Measurements from ENCODE around the gene CTNNBL1. TPM values are rescaled to one million over a fixed set of nuclear protein-coding genes. Genes with fewer than 3 reads are reported as not detected.

Gene CTNNBL1
- total and polyA plus RNA-seq, 2 donors (not counting 3 experiments of a cell fraction or from before 2014, with no cell fraction given) = 20.8 to 60.2 TPM

DNA sequence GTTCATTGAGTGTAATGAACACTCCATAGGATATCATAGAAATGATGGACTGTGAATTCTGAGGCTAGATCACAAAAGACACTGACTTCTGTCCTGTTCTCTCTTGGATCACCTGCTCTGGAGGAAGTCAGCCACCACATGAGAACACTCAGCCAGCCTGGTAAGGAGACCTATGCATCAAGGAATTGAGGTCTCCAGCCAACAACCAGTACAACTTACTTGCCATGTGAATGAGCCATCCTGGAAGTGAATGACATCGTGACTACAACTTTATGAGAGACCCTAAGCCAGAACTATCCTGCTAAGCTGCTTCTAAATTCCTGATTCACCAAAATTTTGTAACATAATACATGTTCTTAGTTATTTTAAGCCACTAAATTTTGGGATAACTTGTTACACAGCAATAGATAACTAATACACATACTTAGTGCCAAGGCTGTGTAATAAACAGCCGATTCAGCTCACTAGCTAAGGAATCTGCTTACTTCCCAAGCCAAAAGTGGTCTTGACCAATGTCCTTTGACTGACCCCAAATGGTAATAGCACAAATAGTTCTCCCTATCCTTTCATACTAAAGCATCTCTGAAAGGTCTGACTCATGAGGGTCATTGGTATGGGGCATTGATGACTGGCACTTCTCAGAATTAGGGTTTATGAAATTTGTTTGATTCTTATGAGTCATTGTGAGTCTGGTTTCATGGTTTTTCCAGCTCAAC is 6.9 kb upstream of the CTNNBL1 start:
- ChIA-PET CTCF (interaction anchor here (0.6 to 1.1 kb wide), 3 partner anchors 43 to 84 kb away, joined by 3 to 4 read pairs (median 3); no protein-coding TSS in a partner anchor), POLR2A (no interaction called here)
- intact Hi-C loops (cut with micrococcal nuclease) = no loop called here
- H3K36me3 ChIP-seq (ENCODE audit: control insufficient read depth in 2 of 2, extremely low read depth in 1 of 2, insufficient read depth in 2 of 2, low read length in 2 of 2) = no peaks in the 10 kb centered on the region
- FAIRE-seq = no peak
- TF ChIP-seq EZH2 (IDR thresholded peaks at IDR 0.05; ENCODE audit: borderline replicate concordance, low read depth, low read length, severe bottlenecking) (no peak), JUN (IDR thresholded peaks at IDR 0.05; ENCODE audit: borderline replicate concordance, insufficient read depth, insufficient read length, low read depth) (no peak)
- H3K27me3 ChIP-seq (ENCODE audit: control insufficient read depth in 2 of 2, insufficient read depth in 2 of 2, low read length in 2 of 2) = peaks cover 7 to 32% of the 10 kb centered on the region in 2 experiments
- no peaks in the 10 kb centered on the region for H3K9me1 ChIP-seq (replicated peaks; ENCODE audit: control insufficient read depth, extremely low read depth, insufficient read depth, low read length)
- H3K79me2 ChIP-seq (ENCODE audit: control insufficient read depth, insufficient read depth, low read length) = no peaks in the 10 kb centered on the region
- H2AFZ ChIP-seq (ENCODE audit: low read depth, low read length) = no peak overlapping the region
- dilution Hi-C loops (cut with MboI; ENCODE audit: extremely low pct_ligation_motif_present, low sequenced_read_pairs) = no loop called here
- H4K20me1 ChIP-seq (replicated peaks; ENCODE audit: control insufficient read depth, extremely low read depth, insufficient read depth, low read length) = no peaks in the 10 kb centered on the region
- no peak overlapping the region for H3K4me3 ChIP-seq (replicated peaks in 1 of 3; ENCODE audit: insufficient read depth in 1 of 3, low read depth in 1 of 3, low read length in 3 of 3)
- H3K9me3 ChIP-seq (replicated peaks; ENCODE audit: control insufficient read depth, insufficient read depth, low read length) = no peaks in the 10 kb centered on the region
- no peak for DNase-seq (ENCODE audit: low read depth, low spot score)
- no peak overlapping the region for H3K27ac ChIP-seq (ENCODE audit: insufficient read depth, low read depth, low read length)
- H3K4me1 ChIP-seq (ENCODE audit: control insufficient read depth, extremely low read depth, insufficient read depth, low read length) = no peaks in the 10 kb centered on the region
- no TSS peak for BruUV-seq (replicated peaks)
- H3K4me2 ChIP-seq (ENCODE audit: insufficient read depth, low read length) = no peak overlapping the region
- no peak overlapping the region for H3K9ac ChIP-seq (replicated peaks; ENCODE audit: extremely low read depth, insufficient read depth, low read length)

DNA sequence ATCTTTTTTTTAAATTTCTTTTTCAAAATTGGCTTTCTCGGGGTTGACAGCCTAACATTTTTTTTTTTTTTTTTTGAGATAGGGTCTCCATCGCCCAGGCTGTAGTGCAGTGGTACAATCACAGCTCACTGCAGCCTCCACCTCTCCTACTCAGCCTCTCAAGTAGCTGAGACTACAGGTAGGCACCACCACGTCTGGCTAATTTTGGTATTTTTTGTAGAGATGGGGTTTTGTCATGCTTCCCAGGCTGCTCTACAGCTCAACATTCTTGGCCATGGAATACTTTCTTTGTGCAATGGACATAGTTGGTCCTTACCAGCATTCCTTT is 6.4 kb upstream of the CTNNBL1 start:
- Histone ChIP-seq H3K9me3 (replicated peaks; ENCODE audit: control insufficient read depth, insufficient read depth, low read length) (no peaks in the 10 kb centered on the region), H2AFZ (ENCODE audit: low read depth, low read length) (no peak overlapping the region), H3K79me2 (ENCODE audit: control insufficient read depth, insufficient read depth, low read length) (no peaks in the 10 kb centered on the region), H3K4me3 (replicated peaks in 1 of 3; ENCODE audit: insufficient read depth in 1 of 3, low read depth in 1 of 3, low read length in 3 of 3) (no peak overlapping the region), H3K27ac (ENCODE audit: insufficient read depth, low read depth, low read length) (no peak overlapping the region), H3K9me1 (replicated peaks; ENCODE audit: control insufficient read depth, extremely low read depth, insufficient read depth, low read length) (no peaks in the 10 kb centered on the region), H3K4me2 (ENCODE audit: insufficient read depth, low read length) (no peak overlapping the region), H3K9ac (replicated peaks; ENCODE audit: extremely low read depth, insufficient read depth, low read length) (no peak overlapping the region), H3K27me3 (ENCODE audit: control insufficient read depth in 2 of 2, insufficient read depth in 2 of 2, low read length in 2 of 2) (peaks cover 7 to 33% of the 10 kb centered on the region in 2 experiments), H3K4me1 (ENCODE audit: control insufficient read depth, extremely low read depth, insufficient read depth, low read length) (no peaks in the 10 kb centered on the region), H4K20me1 (replicated peaks; ENCODE audit: control insufficient read depth, extremely low read depth, insufficient read depth, low read length) (no peaks in the 10 kb centered on the region), H3K36me3 (ENCODE audit: control insufficient read depth in 2 of 2, extremely low read depth in 1 of 2, insufficient read depth in 2 of 2, low read length in 2 of 2) (no peaks in the 10 kb centered on the region)
- no peak for DNase-seq (ENCODE audit: low read depth, low spot score)
- intact Hi-C loops (cut with micrococcal nuclease) (no loop called here), dilution Hi-C loops (cut with MboI; ENCODE audit: extremely low pct_ligation_motif_present, low sequenced_read_pairs) (no loop called here)
- BruUV-seq (replicated peaks) = no TSS peak
- ChIA-PET POLR2A (no interaction called here), CTCF (interaction anchor here (0.6 to 1.1 kb wide), 3 partner anchors 42 to 84 kb away, joined by 3 to 4 read pairs (median 3); no protein-coding TSS in a partner anchor)
- no peak for TF ChIP-seq EZH2 (IDR thresholded peaks at IDR 0.05; ENCODE audit: borderline replicate concordance, low read depth, low read length, severe bottlenecking)
- TF ChIP-seq, protein P1, sequence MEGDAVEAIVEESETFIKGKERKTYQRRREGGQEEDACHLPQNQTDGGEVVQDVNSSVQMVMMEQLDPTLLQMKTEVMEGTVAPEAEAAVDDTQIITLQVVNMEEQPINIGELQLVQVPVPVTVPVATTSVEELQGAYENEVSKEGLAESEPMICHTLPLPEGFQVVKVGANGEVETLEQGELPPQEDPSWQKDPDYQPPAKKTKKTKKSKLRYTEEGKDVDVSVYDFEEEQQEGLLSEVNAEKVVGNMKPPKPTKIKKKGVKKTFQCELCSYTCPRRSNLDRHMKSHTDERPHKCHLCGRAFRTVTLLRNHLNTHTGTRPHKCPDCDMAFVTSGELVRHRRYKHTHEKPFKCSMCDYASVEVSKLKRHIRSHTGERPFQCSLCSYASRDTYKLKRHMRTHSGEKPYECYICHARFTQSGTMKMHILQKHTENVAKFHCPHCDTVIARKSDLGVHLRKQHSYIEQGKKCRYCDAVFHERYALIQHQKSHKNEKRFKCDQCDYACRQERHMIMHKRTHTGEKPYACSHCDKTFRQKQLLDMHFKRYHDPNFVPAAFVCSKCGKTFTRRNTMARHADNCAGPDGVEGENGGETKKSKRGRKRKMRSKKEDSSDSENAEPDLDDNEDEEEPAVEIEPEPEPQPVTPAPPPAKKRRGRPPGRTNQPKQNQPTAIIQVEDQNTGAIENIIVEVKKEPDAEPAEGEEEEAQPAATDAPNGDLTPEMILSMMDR (IDR thresholded peaks at IDR 0.05; ENCODE audit: extremely low read depth in 1 of 2, insufficient read depth in 1 of 2, low read depth in 1 of 2, low read length in 2 of 2) = no peak
- TF ChIP-seq FOS (IDR thresholded peaks at IDR 0.05; ENCODE audit: borderline replicate concordance, insufficient read depth, low read length) = no peak
- no peak for TF ChIP-seq POLR2A (IDR thresholded peaks at IDR 0.05; ENCODE audit: low read depth, low read length)
- TF ChIP-seq POLR2AphosphoS5 (IDR thresholded peaks at IDR 0.05; ENCODE audit: insufficient read depth, low read depth, low read length) = no peak
- TF ChIP-seq, protein P2, sequence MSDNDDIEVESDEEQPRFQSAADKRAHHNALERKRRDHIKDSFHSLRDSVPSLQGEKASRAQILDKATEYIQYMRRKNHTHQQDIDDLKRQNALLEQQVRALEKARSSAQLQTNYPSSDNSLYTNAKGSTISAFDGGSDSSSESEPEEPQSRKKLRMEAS (IDR thresholded peaks at IDR 0.05; ENCODE audit: insufficient read depth, insufficient read length) = no peak
- TF ChIP-seq MYC (IDR thresholded peaks at IDR 0.05; ENCODE audit: low read depth, low read length) = no peak
- no peak for TF ChIP-seq JUN (IDR thresholded peaks at IDR 0.05; ENCODE audit: borderline replicate concordance, insufficient read depth, insufficient read length, low read depth)
- TF ChIP-seq GATA2 (IDR thresholded peaks at IDR 0.05; ENCODE audit: insufficient read depth, insufficient read length, low read depth, low read length) = no peak
- FAIRE-seq = no peak
